Body of pancreas (tissue), 4 donors: ENCODE data around the gene MED13L. TPM values are rescaled to one million over a fixed set of nuclear protein-coding genes. Genes with fewer than 3 reads are reported as not detected.

Experiments used
- ATAC-seq: fragments of 150-250 bp; one replicate; pipeline ENCODE4 v1.9.1; 2016
- DNase-seq, 4 donors: peaks; one replicate each; pipeline ENCODE4 v3.0.0-alpha.2; 2019
- H3K27ac ChIP-seq, 4 donors: fragments of 200-600 bp; sonication (generic); 1 replicate in 3 of 4; 2 replicates in 1 of 4; pipeline versions ENCODE4 v1.5.1 to v1.6.1; 2016 to 2019; ENCODE audit warnings: mild to moderate bottlenecking in 1 of 4, mixed read lengths in 1 of 4, moderate library complexity in 1 of 4
- H3K27me3 ChIP-seq, 2 donors: fragments of 200-600 bp; sonication (generic); one replicate each; pipeline ENCODE4 v1.6.0; 2016; ENCODE audit warnings: mild to moderate bottlenecking in 1 of 2
- H3K36me3 ChIP-seq, 2 donors: fragments of 200-600 bp; sonication (generic); replicated peaks in 1 of 2; 2 replicates each; pipeline ENCODE4 v1.5.1; 2016; ENCODE audit warnings: low read depth in 2 of 2; ENCODE audit not compliant: insufficient read depth in 1 of 2
- H3K4me1 ChIP-seq: fragments of 200-600 bp; sonication (generic); one replicate; pipeline ENCODE4 v1.6.0; 2016
- H3K4me3 ChIP-seq, 2 donors: fragments of 200-600 bp; sonication (generic); 1 replicate in 1 of 2; 2 replicates in 1 of 2; pipeline ENCODE4 v1.5.1; 2016 to 2019
- H3K9me3 ChIP-seq, 3 donors: fragments of 200-600 bp; sonication (generic); 1 replicate in 2 of 3; 2 replicates in 1 of 3; pipeline ENCODE4 v1.5.1; 2016
- CTCF ChIP-seq, 7 experiments: fragments of 450-650 bp in 4 of 7; fragments of 200-600 bp in 3 of 7; sonication (generic) in 3 of 7; IDR thresholded peaks; one replicate each; pipeline ENCODE4 v1.5.1; 2016 to 2019; ENCODE audit warnings: antibody characterized with exemption in 7 of 7
- POLR2A ChIP-seq, 3 donors: fragments of 450-650 bp; IDR thresholded peaks; one replicate each; pipeline ENCODE4 v1.6.1; 2016; ENCODE audit warnings: antibody characterized with exemption in 3 of 3, mild to moderate bottlenecking in 2 of 3
- WGBS, 2 donors: methylation state at CpG; one replicate each; pipeline ENCODE4 v1.1.5; 2017; 5-methylcytosine and 5-hydroxymethylcytosine counted together
- intact Hi-C: fragments of 100-400 bp; cut with DNase I; formaldehyde crosslinking; loops from one replicate; pipeline ENCODE4 v1.15.1; 2023
- total RNA-seq, 2 donors: library from RNA; depleted of rRNA; stranded (reverse); fragments of >200 nt; gene quantifications; one replicate each; pipeline ENCODE4 v1.1.0, GENCODE V29; 2016

MED13L gene
- total RNA-seq, 2 donors from 2014 or later, result 65.9 to 72.6 TPM

GRCh38 chr12:116099652-116100432 is 177.7 kb downstream of the MED13L start:
- TF ChIP-seq POLR2A (IDR thresholded peaks at IDR 0.05) (no peak), CTCF (IDR thresholded peaks at IDR 0.05) (no peak)
- no peaks in the 10 kb centered on the region for H3K27me3 ChIP-seq
- H3K27ac ChIP-seq, result no peak overlapping the region
- no peaks in the 10 kb centered on the region for H3K36me3 ChIP-seq
- WGBS, 2 donors, result 52 to 56% methylated on average over 6 of the region's 6 CpGs
- H3K9me3 ChIP-seq, result no peaks in the 10 kb centered on the region
- ATAC-seq (no peak), DNase-seq (no peak)
- no peak overlapping the region for H3K4me3 ChIP-seq
- peaks cover 13% of the 10 kb centered on the region for H3K4me1 ChIP-seq
- intact Hi-C loops, result no loop called here

GRCh38 chr12:116096874-116097273 is 180.6 kb downstream of the MED13L start:
- H3K9me3 ChIP-seq, result no peaks in the 10 kb centered on the region
- no peaks in the 10 kb centered on the region for H3K27me3 ChIP-seq
- no peak overlapping the region for H3K27ac ChIP-seq
- peaks cover 13% of the 10 kb centered on the region for H3K4me1 ChIP-seq
- H3K36me3 ChIP-seq, result no peaks in the 10 kb centered on the region
- DNase-seq, result no peak
- ATAC-seq, result no peak
- intact Hi-C loops, result no loop called here
- no peak for TF ChIP-seq CTCF (IDR thresholded peaks at IDR 0.05)
- no peak for TF ChIP-seq POLR2A (IDR thresholded peaks at IDR 0.05)
- H3K4me3 ChIP-seq, result no peak overlapping the region
- WGBS, 2 donors, result 93 to 95% methylated on average over 5 of the region's 5 CpGs

GRCh38 chr12:116094475-116094874 is 183.0 kb downstream of the MED13L start:
- Histone ChIP-seq H3K27ac (no peak overlapping the region), H3K9me3 (no peaks in the 10 kb centered on the region), H3K4me1 (peaks cover 6% of the 10 kb centered on the region), H3K36me3 (no peaks in the 10 kb centered on the region), H3K4me3 (no peak overlapping the region), H3K27me3 (no peaks in the 10 kb centered on the region)
- intact Hi-C loops, result no loop called here
- ATAC-seq (no peak), DNase-seq (no peak)
- no peak for TF ChIP-seq CTCF (IDR thresholded peaks at IDR 0.05)
- no peak for TF ChIP-seq POLR2A (IDR thresholded peaks at IDR 0.05)

DNA sequence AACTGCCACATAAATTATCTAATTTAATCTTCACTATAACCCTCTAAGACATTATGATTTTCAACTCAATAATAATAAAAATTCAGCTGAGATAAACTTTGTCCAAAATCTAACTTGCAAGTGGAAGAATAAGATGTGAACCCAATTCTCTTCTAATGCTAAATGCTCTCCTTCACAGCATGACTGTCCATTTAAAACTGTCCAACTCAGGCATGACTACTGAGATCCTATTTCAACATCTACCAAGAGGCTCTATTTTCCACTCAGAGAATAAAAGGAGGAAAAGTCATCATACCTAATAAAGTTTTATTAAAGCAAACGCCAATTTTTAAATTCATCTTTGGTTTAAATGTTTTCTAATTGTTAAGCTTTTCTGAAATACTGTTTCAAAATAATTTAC is 183.6 kb downstream of the MED13L start:
- no peak for ATAC-seq
- WGBS, 2 donors, result 80 to 90% methylated on average over 1 of the region's 1 CpG
- Histone ChIP-seq H3K9me3 (no peaks in the 10 kb centered on the region), H3K4me1 (peaks cover under 1% of the 10 kb centered on the region), H3K4me3 (no peak overlapping the region), H3K27me3 (no peaks in the 10 kb centered on the region), H3K36me3 (no peaks in the 10 kb centered on the region), H3K27ac (no peak overlapping the region)
- intact Hi-C loops, result no loop called here
- DNase-seq, result no peak
- TF ChIP-seq POLR2A (IDR thresholded peaks at IDR 0.05), result no peak
- no peak for TF ChIP-seq CTCF (IDR thresholded peaks at IDR 0.05)

DNA sequence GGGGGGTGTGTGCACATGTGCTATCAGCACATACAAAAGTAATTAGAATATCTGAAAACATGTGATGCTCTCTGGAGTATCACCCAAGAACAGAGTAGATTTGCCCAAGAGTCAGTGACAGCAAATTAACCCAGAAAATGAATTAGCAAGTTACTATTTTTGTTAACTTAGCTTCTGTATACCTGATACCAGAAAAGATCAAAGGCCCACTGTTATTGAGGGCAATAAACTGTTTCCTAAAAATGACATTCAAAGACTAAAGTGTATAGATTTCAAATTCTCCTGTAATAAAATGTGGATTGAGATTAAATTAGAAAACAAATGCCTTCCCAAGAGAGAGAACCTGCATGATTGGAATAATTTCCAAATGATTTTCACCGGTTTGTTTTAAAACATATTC is 184.7 kb downstream of the MED13L start:
- H3K9me3 ChIP-seq, result no peaks in the 10 kb centered on the region
- no peaks in the 10 kb centered on the region for H3K36me3 ChIP-seq
- intact Hi-C loops, result no loop called here
- WGBS, 2 donors, result 77 to 85% methylated on average over 1 of the region's 1 CpG
- H3K27me3 ChIP-seq, result no peaks in the 10 kb centered on the region
- TF ChIP-seq CTCF (IDR thresholded peaks at IDR 0.05) (no peak), POLR2A (IDR thresholded peaks at IDR 0.05) (no peak)
- H3K4me3 ChIP-seq, result no peak overlapping the region
- peaks cover 9% of the 10 kb centered on the region for H3K4me1 ChIP-seq
- DNase-seq (no peak), ATAC-seq (no peak)
- H3K27ac ChIP-seq, result no peak overlapping the region
